ENCODE results near the gene TPRX2.

GRCh38 chr19:47881757-47882156 is 22.7 kb downstream of the TPRX2 start:
- TF ChIP-seq CTCF (conservative IDR thresholded peaks at IDR 0.05; ENCODE audit: low read depth in 2 of 2) (no peak; a peak in 2 of 4 replicates), REST (IDR thresholded peaks at IDR 0.05; ENCODE audit: unreplicated experiment) (no peak), ZNF114 (CRISPR knock-in tag; IDR thresholded peaks at IDR 0.05) (no peak)

Data from GM23338 (cell line).